ENCODE results near the gene FAM83E. TPM values are rescaled to one million over a fixed set of nuclear protein-coding genes. Genes with fewer than 3 reads are reported as not detected.

The FAM83E gene
- total RNA-seq, 1 donor from 2014 or later, result 3.2 TPM

DNA sequence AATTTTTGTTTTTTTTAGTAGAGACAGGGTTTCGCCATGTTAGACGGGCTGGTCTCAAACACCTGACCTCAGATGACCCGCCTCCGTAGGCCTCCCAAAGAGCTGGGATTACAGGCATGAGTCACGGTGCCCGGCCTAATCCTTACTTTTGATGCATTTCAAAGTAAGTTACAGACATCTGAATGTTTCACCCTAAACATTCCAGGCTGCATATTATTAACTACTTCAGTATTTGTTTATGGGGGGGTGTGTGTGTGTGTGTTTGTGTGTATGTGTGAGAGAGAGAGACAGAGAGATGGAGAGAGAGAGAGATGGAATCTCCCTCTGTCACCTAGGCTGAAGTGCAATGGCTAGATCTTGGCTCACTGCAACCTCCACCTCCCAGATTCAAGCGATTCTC, 49.8 kb downstream of the FAM83E start:
- intact Hi-C loops (cut with DNase I), result no loop called here
- no peak for DNase-seq (ENCODE audit: extremely low spot score in 2 of 2)
- Histone ChIP-seq H3K4me1 (peaks cover 18% of the 10 kb centered on the region), H3K9me3 (no peaks in the 10 kb centered on the region), H3K27me3 (no peaks in the 10 kb centered on the region), H3K36me3 (no peaks in the 10 kb centered on the region), H3K4me3 (no peak overlapping the region), H3K27ac (no peak overlapping the region)
- TF ChIP-seq POLR2A (IDR thresholded peaks at IDR 0.05), result no peak
- TF ChIP-seq POLR2AphosphoS5 (IDR thresholded peaks at IDR 0.05; ENCODE audit: insufficient read depth in 1 of 2, low read depth in 1 of 2), result no peak
- TF ChIP-seq, protein P1, sequence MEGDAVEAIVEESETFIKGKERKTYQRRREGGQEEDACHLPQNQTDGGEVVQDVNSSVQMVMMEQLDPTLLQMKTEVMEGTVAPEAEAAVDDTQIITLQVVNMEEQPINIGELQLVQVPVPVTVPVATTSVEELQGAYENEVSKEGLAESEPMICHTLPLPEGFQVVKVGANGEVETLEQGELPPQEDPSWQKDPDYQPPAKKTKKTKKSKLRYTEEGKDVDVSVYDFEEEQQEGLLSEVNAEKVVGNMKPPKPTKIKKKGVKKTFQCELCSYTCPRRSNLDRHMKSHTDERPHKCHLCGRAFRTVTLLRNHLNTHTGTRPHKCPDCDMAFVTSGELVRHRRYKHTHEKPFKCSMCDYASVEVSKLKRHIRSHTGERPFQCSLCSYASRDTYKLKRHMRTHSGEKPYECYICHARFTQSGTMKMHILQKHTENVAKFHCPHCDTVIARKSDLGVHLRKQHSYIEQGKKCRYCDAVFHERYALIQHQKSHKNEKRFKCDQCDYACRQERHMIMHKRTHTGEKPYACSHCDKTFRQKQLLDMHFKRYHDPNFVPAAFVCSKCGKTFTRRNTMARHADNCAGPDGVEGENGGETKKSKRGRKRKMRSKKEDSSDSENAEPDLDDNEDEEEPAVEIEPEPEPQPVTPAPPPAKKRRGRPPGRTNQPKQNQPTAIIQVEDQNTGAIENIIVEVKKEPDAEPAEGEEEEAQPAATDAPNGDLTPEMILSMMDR (IDR thresholded peaks at IDR 0.05), result no peak

Other genes starting within 250 kb of the FAM83E start
- 90.8 TPM for gene KDELR1, start 223.5 kb downstream of the FAM83E start, total RNA-seq
- not detected for gene GRIN2D, start 221.4 kb downstream of the FAM83E start, total RNA-seq
- gene GRWD1, start 169.1 kb downstream of the FAM83E start, total RNA-seq, result 20.4 TPM
- gene KCNJ14, start 159.5 kb downstream of the FAM83E start, total RNA-seq, result 3.7 TPM
- 87.2 TPM for gene CYTH2, start 145.7 kb downstream of the FAM83E start, total RNA-seq
- 1.7 TPM for gene LMTK3, start 103.2 kb downstream of the FAM83E start, total RNA-seq
- gene SULT2B1, start 62.9 kb downstream of the FAM83E start, total RNA-seq, result 43.0 TPM
- 3.9 TPM for gene SPACA4, start 8.3 kb downstream of the FAM83E start, total RNA-seq
- 2,346 TPM for gene RPL18, start 4.1 kb upstream of the FAM83E start, total RNA-seq
- gene SPHK2, start 4.4 kb upstream of the FAM83E start, total RNA-seq, result 19.9 TPM
- gene DBP, start 22.3 kb upstream of the FAM83E start, total RNA-seq, result 4.9 TPM
- gene CA11, start 31.1 kb upstream of the FAM83E start, total RNA-seq, result 7.9 TPM
- 0.98 TPM for gene NTN5, start 57.9 kb upstream of the FAM83E start, total RNA-seq
- gene FUT2, start 80.9 kb upstream of the FAM83E start, total RNA-seq, result 6.1 TPM
- 3.4 TPM for gene MAMSTR, start 104.6 kb upstream of the FAM83E start, total RNA-seq
- 31.2 TPM for gene RASIP1, start 125.5 kb upstream of the FAM83E start, total RNA-seq
- 2.2 TPM for gene IZUMO1, start 131.8 kb upstream of the FAM83E start, total RNA-seq
- gene FUT1, start 137.6 kb upstream of the FAM83E start, total RNA-seq, result 6.4 TPM
- gene FGF21, start 140.4 kb upstream of the FAM83E start, total RNA-seq, result not detected
- 41.5 TPM for gene BCAT2, start 196.0 kb upstream of the FAM83E start, total RNA-seq
- gene HSD17B14, start 221.4 kb upstream of the FAM83E start, total RNA-seq, result 19.2 TPM